GM12878 (cell line): ENCODE measurements around the gene C17orf107.

ENCODE experiments used
- HCFC1 ChIP-seq: fragments of 150-350 bp; IDR thresholded peaks from 2 replicates; pipeline ENCODE4 v1.6.1; 2014; ENCODE audit warnings: low read length
- TAF1 ChIP-seq: IDR thresholded peaks from 2 replicates; pipeline ENCODE4 v1.6.1; 2011; ENCODE audit warnings: mild to moderate bottlenecking, low read depth, low read length, borderline replicate concordance
- TF ChIP-seq, protein P1 (sequence below): IDR thresholded peaks from 2 replicates; pipeline ENCODE4 v1.6.1; 2011; ENCODE audit warnings: low read depth, low read length, improper control_type of control experiment, borderline replicate concordance

DNA sequence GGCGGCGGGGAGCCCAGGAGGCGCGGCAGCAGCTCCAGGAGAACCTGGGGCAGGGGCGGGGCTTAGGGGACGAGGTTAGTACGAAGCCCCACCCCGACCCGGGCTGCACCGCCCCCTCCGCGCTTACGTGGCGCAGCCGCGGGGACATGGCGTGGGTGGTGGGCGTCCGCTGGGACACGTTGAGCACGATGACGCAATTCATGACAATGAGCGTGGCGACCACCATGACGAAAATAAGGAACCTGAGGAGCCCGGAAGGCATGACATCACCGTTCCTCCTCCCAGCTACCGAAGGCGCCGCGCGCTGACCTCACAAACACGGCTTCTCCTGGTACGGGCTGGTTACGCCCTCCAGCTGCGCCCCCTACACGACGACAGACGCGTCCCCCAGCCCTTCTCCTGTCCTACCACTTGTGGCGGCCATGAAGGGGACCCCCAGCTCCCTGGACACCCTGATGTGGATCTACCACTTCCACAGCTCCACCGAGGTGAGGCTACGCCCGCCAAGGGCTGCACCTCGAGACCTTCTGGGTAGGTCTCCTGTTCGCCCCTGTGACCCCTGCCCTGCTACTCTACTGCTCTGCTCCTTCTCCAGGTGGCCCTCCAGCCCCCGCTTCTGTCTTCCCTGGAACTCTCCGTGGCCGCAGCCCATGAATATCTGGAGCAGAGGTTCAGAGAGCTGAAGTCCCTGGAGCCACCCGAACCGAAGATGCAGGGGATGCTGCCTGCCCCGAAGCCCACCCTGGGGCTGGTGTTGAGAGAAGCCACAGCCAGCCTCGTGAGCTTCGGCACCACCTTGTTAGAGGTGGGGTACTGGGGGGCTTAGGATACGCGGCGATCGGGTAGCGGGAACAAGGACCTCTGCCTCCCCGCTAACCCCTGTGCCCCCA is at the start of gene C17orf107:
- TF ChIP-seq, protein P1, sequence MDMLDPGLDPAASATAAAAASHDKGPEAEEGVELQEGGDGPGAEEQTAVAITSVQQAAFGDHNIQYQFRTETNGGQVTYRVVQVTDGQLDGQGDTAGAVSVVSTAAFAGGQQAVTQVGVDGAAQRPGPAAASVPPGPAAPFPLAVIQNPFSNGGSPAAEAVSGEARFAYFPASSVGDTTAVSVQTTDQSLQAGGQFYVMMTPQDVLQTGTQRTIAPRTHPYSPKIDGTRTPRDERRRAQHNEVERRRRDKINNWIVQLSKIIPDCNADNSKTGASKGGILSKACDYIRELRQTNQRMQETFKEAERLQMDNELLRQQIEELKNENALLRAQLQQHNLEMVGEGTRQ = no peak
- TF ChIP-seq HCFC1 = no peak
- TF ChIP-seq TAF1 = no peak
